AG04450 (cell line): ENCODE measurements around the gene WNT3. TPM values are rescaled to one million over a fixed set of nuclear protein-coding genes. Genes with fewer than 3 reads are reported as not detected.

Experiments
- CTCF ChIA-PET: fragments of 300-600, 350-600 bp; formaldehyde crosslinking; extraction: SDS; loops from one replicate; lab custom pipeline; 2022; ENCODE audit warnings: antibody characterized with exemption, inconsistent platforms; lab: Charles Lee
- POLR2A ChIA-PET: fragments of 350-600 bp; formaldehyde crosslinking; extraction: SDS; loops from one replicate; lab custom pipeline; 2021; ENCODE audit warnings: antibody characterized with exemption, inconsistent platforms; lab: Yijun Ruan, JAX
- DNase-seq: peaks from one replicate; pipeline ENCODE4 v3.0.0-alpha.2; 2011; ENCODE audit warnings: low read depth, low spot score
- H3K27ac ChIP-seq: one replicate; pipeline ENCODE4 v1.5.1; 2012; ENCODE audit warnings: low read depth, low read length, control low read depth
- H3K27me3 ChIP-seq: one replicate; pipeline ENCODE4 v1.6.0; 2012; ENCODE audit warnings: low read length; ENCODE audit not compliant: control insufficient read depth, insufficient read depth
- H3K4me3 ChIP-seq: 2 replicates; pipeline ENCODE4 v1.5.1; 2011; ENCODE audit warnings: mild to moderate bottlenecking, low read depth, low read length, control low read depth
- H3K9me3 ChIP-seq: 2 replicates; pipeline ENCODE4 v1.5.1; 2012; ENCODE audit warnings: low read length; ENCODE audit not compliant: control insufficient read depth, insufficient read depth
- polyA plus RNA-seq: library from polyadenylated mRNA; depleted of rRNA; stranded (reverse); fragments of >200 nt; gene quantifications from 2 replicates; pipeline ENCODE4 v1.2.3, GENCODE V29; 2011
- TF ChIP-seq, protein P1 (sequence below): IDR thresholded peaks from 2 replicates; pipeline ENCODE4 v1.5.1; 2011; ENCODE audit warnings: low read depth, low read length, control low read depth, inconsistent platforms

The WNT3 gene
- polyA plus RNA-seq, 1 experiment: 1.4 TPM

DNA sequence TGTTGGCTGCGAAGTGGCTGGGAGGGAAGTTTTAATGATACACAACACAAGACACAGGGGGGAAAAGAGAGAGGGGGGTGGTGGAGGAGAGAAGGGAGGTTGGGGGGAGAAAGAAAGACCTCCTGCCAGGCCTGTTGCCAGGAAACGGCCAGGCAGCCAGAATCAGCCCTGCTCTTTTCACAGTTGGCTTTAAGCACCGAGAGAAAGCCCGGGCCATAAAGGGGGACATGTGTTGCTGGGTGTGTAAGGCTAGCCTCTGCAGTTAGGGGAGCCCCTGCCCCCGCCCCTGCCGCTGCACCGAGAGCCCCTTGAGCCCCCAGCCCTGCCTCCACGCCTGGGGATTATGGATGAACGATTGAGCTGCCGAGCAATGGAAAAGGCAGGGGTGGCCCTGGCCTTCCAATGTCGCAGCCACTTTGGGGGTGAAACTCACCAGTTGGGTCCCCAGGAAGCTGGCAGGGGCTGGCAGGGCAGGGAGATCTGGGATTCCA, 13.9 kb upstream of the WNT3 start:
- Histone ChIP-seq H3K27me3 (peaks cover 21% of the 10 kb centered on the region), H3K9me3 (no peaks in the 10 kb centered on the region), H3K27ac (no peak overlapping the region), H3K4me3 (no peak overlapping the region)
- CTCF ChIA-PET: interaction anchor here (1.4 to 2.3 kb wide), 2 partner anchors 9 to 109 kb away, joined by 3 to 14 read pairs; no protein-coding TSS in a partner anchor
- POLR2A ChIA-PET: no interaction called here
- TF ChIP-seq, protein P1, sequence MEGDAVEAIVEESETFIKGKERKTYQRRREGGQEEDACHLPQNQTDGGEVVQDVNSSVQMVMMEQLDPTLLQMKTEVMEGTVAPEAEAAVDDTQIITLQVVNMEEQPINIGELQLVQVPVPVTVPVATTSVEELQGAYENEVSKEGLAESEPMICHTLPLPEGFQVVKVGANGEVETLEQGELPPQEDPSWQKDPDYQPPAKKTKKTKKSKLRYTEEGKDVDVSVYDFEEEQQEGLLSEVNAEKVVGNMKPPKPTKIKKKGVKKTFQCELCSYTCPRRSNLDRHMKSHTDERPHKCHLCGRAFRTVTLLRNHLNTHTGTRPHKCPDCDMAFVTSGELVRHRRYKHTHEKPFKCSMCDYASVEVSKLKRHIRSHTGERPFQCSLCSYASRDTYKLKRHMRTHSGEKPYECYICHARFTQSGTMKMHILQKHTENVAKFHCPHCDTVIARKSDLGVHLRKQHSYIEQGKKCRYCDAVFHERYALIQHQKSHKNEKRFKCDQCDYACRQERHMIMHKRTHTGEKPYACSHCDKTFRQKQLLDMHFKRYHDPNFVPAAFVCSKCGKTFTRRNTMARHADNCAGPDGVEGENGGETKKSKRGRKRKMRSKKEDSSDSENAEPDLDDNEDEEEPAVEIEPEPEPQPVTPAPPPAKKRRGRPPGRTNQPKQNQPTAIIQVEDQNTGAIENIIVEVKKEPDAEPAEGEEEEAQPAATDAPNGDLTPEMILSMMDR: no peak
- DNase-seq: no peak

DNA sequence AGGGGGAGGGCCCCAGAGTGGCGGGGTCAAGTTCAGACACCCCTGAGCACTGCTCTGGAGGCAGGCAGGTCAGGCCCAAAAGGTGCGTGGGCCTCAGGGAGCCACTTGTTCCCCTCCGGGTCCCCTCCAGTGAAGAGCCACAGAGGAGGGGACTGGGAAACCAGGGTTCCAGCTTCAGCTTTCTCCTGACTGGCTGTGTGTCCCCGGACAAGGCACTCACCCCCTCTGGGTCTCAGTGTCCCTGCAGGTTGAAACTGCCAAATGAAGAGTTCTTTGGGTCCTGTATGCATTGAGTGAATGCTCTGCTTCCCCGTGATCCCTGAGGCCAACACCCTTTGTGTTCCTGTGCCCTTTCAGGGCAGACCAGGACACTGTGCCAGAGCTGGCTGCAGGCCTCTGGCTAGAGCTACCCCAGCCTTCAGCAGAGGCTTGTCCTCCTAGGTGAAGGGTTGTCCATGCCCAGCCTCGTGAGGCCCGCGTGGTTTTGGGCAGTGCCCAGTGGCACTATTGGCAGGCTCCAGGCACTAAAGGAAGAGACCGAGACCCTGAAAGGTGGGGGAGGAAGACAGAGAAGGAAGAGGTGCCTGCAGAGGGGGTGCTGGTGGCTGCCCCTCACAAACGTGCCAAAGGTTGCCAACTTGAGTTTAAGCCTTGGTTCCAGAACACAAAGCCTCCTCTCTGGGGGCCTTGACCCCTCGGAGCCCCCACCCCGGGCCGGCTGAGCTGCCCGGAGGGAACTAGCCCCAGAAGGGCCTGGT, 13.3 kb upstream of the WNT3 start:
- no peak overlapping the region for H3K4me3 ChIP-seq
- ChIA-PET CTCF (interaction anchor here (2.3 kb wide), 1 partner anchor 10 kb away, joined by 14 read pairs; no protein-coding TSS in a partner anchor), POLR2A (no interaction called here)
- peaks cover 24% of the 10 kb centered on the region for H3K27me3 ChIP-seq
- TF ChIP-seq, protein P1: no peak
- no peak overlapping the region for H3K27ac ChIP-seq
- DNase-seq: no peak
- no peaks in the 10 kb centered on the region for H3K9me3 ChIP-seq

DNA sequence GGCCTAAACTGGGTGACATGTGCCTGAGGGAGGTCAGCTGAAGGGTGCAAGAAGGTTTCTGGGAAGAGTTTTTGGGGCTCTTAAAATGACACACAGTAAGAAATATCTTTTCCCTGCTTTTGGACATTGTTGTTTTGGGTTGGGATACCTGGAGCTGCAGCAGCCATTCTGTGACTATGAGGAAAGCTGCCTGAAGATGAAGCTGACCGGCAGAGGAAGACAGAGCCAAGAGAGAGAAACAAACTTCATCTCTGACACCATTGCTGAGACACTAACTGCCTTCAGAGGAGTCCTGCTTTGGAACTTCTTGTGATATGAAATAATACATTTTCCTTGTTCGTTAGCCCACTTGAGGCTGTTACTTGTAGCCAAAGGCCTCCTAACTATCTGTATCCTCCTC, 8.8 kb upstream of the WNT3 start:
- Histone ChIP-seq H3K27me3 (peaks cover 45% of the 10 kb centered on the region), H3K9me3 (peaks cover 2% of the 10 kb centered on the region; the same call in 1 of the 2 replicates), H3K27ac (no peak overlapping the region), H3K4me3 (no peak overlapping the region)
- TF ChIP-seq, protein P1: no peak
- DNase-seq: no peak
- ChIA-PET POLR2A (no interaction called here), CTCF (interaction anchor here (2.5 kb wide), 1 partner anchor 8 kb away, joined by 14 read pairs; no protein-coding TSS in a partner anchor)

DNA sequence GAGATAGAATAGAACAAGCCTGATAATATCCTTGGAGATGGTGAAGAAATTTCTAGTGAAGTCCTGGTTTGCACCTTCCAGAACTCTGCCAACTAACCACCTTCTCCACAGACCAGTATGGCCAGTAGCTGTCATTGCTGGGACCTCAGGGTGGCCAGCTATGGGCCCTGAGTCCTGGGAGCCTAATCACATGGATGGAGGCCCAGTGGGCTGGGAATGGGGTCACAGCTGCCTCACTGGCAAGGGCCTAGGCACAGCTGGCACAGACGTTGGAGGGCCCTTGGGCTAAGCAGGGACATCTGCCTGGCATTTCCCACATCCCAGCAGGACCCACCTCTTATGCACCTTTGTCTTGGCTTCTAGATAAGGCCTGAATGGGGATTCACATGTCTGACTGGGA, 7.6 kb upstream of the WNT3 start:
- POLR2A ChIA-PET: no interaction called here

More for the DNA sequence above, 7.6 kb upstream of the WNT3 start:
- Histone ChIP-seq H3K4me3 (no peak overlapping the region), H3K27me3 (peaks cover 53% of the 10 kb centered on the region), H3K27ac (no peak overlapping the region), H3K9me3 (peaks cover 5% of the 10 kb centered on the region; the same call in 1 of the 2 replicates)
- TF ChIP-seq, protein P1: no peak
- DNase-seq: no peak
- CTCF ChIA-PET: interaction anchor here (0.7 to 2.5 kb wide), 2 partner anchors 9 to 51 kb away, joined by 3 to 14 read pairs; no protein-coding TSS in a partner anchor
